ENCODE data around the gene THSD7A.

The THSD7A gene

GRCh38 chr7:11358637-11359036 lies 473.4 kb downstream of the THSD7A start:
- Histone ChIP-seq H3K9ac (ENCODE audit: low read depth, low read length) (no peak overlapping the region), H3K27me3 (ENCODE audit: control insufficient read depth, insufficient read depth, low read length) (no peaks in the 10 kb centered on the region), H3K4me3 (ENCODE audit: low read depth, low read length) (no peak overlapping the region), H3K9me3 (ENCODE audit: control insufficient read depth, insufficient read depth, low read length) (no peaks in the 10 kb centered on the region), H3K36me3 (ENCODE audit: control insufficient read depth, insufficient read depth, low read length) (no peaks in the 10 kb centered on the region), H3K4me1 (ENCODE audit: control insufficient read depth, insufficient read depth, low read length) (no peaks in the 10 kb centered on the region)

DNA sequence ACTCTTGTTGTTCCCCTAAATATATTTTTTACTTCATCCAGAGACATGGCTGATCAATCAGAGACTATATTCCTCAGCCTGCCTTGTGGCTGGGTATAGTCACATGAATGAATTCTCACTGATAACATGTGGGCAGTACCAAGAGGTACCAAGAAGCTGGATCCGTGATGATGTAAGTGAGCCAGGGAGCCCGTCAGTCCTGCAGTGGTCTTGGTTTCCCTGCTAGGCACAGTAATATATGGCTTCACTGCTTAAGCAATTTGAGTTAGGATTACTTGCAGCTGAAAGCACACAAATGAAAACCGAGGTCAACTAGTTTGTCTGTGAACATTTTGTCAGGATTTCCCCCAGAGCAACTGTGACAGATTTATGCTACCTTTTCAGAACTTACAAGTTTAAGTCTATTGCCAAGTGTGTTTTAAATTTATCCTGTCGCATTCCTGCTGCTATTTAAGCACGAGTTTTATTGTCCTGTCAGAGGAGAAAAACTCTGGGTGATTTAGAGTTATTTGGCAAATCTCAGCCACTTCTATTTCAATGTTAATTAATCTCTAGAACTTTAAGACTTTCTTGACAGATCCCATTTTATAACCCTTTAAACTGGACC lies 476.5 kb downstream of the THSD7A start:
- H3K9me3 ChIP-seq (ENCODE audit: control insufficient read depth, insufficient read depth, low read length) = no peaks in the 10 kb centered on the region
- H3K36me3 ChIP-seq (ENCODE audit: control insufficient read depth, insufficient read depth, low read length) = no peaks in the 10 kb centered on the region
- no peak overlapping the region for H3K4me3 ChIP-seq (ENCODE audit: low read depth, low read length)
- no peak overlapping the region for H3K9ac ChIP-seq (ENCODE audit: low read depth, low read length)
- H3K4me1 ChIP-seq (ENCODE audit: control insufficient read depth, insufficient read depth, low read length) = no peaks in the 10 kb centered on the region
- no peaks in the 10 kb centered on the region for H3K27me3 ChIP-seq (ENCODE audit: control insufficient read depth, insufficient read depth, low read length)

DNA sequence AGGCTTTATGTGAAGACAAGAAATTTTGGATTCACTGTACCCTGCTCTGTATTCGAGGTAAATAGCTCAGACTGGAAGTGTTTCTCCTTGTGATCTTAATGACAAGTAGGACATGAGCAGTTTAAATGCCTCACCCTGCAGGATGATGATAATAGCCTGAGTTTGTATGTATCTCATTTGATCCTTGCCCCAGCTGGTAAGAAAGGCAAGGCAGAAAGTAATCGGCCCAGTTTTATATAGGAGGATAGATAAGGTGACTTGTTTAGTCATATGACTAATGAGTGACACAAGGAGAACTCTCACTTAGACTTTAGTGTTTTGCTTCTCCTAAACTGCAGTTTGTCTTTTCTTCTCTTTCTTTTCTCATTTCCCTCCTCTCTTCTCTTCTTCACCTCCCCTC lies 485.7 kb downstream of the THSD7A start:
- Histone ChIP-seq H3K36me3 (ENCODE audit: control insufficient read depth, insufficient read depth, low read length) (no peaks in the 10 kb centered on the region), H3K4me1 (ENCODE audit: control insufficient read depth, insufficient read depth, low read length) (no peaks in the 10 kb centered on the region), H3K27me3 (ENCODE audit: control insufficient read depth, insufficient read depth, low read length) (peaks cover 2% of the 10 kb centered on the region), H3K4me3 (ENCODE audit: low read depth, low read length) (no peak overlapping the region), H3K9ac (ENCODE audit: low read depth, low read length) (no peak overlapping the region), H3K9me3 (ENCODE audit: control insufficient read depth, insufficient read depth, low read length) (no peaks in the 10 kb centered on the region)

DNA sequence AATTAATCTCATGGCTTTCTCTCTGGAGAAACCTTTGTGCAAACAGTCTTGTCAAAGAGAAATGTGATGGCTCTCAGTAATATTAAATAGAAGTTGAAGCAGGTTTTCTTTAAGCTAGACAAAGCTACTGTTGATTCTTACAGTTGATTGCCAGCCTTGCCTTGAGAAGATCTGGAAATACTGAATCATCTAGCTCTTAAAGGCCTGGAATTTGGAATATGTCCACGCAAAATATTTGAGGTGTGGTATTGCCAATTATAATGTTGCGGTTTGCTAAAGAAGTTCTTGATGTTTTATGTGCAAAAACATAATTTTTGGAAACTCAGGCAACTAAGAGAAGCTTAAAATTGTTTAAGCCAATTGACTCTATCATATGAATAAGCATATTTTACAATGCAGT lies 486.4 kb downstream of the THSD7A start:
- Histone ChIP-seq H3K27me3 (ENCODE audit: control insufficient read depth, insufficient read depth, low read length) (peaks cover 2% of the 10 kb centered on the region), H3K4me1 (ENCODE audit: control insufficient read depth, insufficient read depth, low read length) (no peaks in the 10 kb centered on the region), H3K4me3 (ENCODE audit: low read depth, low read length) (no peak overlapping the region), H3K9me3 (ENCODE audit: control insufficient read depth, insufficient read depth, low read length) (no peaks in the 10 kb centered on the region), H3K36me3 (ENCODE audit: control insufficient read depth, insufficient read depth, low read length) (no peaks in the 10 kb centered on the region), H3K9ac (ENCODE audit: low read depth, low read length) (no peak overlapping the region)

DNA sequence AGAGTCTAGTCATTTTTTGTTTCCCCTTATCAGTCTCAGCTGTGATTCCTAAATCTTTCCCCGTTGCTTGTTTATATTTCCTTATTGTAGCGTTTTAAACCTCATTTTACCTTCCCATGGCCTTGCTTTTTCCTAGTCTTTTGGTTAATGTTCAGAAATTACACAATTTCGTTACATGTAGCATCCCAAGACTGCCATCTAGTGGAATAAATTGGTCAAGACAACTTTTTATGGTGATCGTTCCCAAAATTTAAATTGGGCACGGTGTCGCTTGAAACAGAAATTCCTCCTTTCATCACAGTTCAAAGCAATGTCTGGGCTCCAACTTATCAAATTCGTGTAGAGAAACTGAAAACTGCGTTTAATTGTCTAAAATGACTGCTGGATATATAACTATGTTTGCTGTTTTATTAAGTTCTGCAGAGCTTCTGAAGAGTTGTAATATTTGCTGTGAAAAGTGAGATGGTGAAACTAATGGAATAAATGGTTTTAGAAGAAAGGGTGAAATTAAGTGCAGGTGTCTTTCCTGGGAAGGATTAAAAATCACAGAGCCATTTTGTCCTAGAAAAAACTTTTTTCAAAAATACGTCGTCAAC lies 488.1 kb downstream of the THSD7A start:
- Histone ChIP-seq H3K27me3 (ENCODE audit: control insufficient read depth, insufficient read depth, low read length) (peaks cover 2% of the 10 kb centered on the region), H3K9me3 (ENCODE audit: control insufficient read depth, insufficient read depth, low read length) (no peaks in the 10 kb centered on the region), H3K4me1 (ENCODE audit: control insufficient read depth, insufficient read depth, low read length) (no peaks in the 10 kb centered on the region), H3K4me3 (ENCODE audit: low read depth, low read length) (no peak overlapping the region), H3K36me3 (ENCODE audit: control insufficient read depth, insufficient read depth, low read length) (no peaks in the 10 kb centered on the region), H3K9ac (ENCODE audit: low read depth, low read length) (no peak overlapping the region)

DNA sequence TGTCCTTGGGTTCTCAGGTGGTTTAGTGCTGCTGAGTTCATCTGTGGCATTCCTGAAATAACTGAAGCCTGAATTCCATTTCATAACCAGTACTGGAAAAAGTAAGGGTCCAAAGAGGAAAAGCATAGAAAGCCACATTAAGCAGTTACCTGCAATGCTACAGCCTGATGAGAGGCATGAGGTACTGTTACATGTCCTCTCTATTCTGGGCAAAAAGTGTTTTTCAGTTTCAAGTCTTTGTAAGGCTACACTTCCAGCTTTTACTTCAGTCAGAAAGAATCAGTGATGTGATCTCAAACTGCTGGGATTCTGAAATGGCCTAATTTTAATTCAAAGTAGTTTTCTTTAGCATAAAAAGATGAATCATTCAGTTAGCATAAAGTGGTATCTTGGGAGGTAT lies 488.9 kb downstream of the THSD7A start:
- H3K4me1 ChIP-seq (ENCODE audit: control insufficient read depth, insufficient read depth, low read length) = no peaks in the 10 kb centered on the region

GRCh38 chr7:11341285-11341944 lies 490.6 kb downstream of the THSD7A start:
- H3K27me3 ChIP-seq (ENCODE audit: control insufficient read depth, insufficient read depth, low read length) = peaks cover 2% of the 10 kb centered on the region
- no peaks in the 10 kb centered on the region for H3K4me1 ChIP-seq (ENCODE audit: control insufficient read depth, insufficient read depth, low read length)
- no peak overlapping the region for H3K9ac ChIP-seq (ENCODE audit: low read depth, low read length)
- H3K36me3 ChIP-seq (ENCODE audit: control insufficient read depth, insufficient read depth, low read length) = no peaks in the 10 kb centered on the region
- no peaks in the 10 kb centered on the region for H3K9me3 ChIP-seq (ENCODE audit: control insufficient read depth, insufficient read depth, low read length)
- no peak overlapping the region for H3K4me3 ChIP-seq (ENCODE audit: low read depth, low read length)

More for the DNA sequence above, 488.9 kb downstream of the THSD7A start:
- Histone ChIP-seq H3K36me3 (ENCODE audit: control insufficient read depth, insufficient read depth, low read length) (no peaks in the 10 kb centered on the region), H3K9ac (ENCODE audit: low read depth, low read length) (no peak overlapping the region), H3K9me3 (ENCODE audit: control insufficient read depth, insufficient read depth, low read length) (no peaks in the 10 kb centered on the region), H3K4me3 (ENCODE audit: low read depth, low read length) (no peak overlapping the region), H3K27me3 (ENCODE audit: control insufficient read depth, insufficient read depth, low read length) (peaks cover 2% of the 10 kb centered on the region)

- Histone ChIP-seq H3K9ac (ENCODE audit: low read depth, low read length) (no peak overlapping the region), H3K27me3 (ENCODE audit: control insufficient read depth, insufficient read depth, low read length) (no peaks in the 10 kb centered on the region), H3K4me3 (ENCODE audit: low read depth, low read length) (no peak overlapping the region), H3K36me3 (ENCODE audit: control insufficient read depth, insufficient read depth, low read length) (no peaks in the 10 kb centered on the region), H3K9me3 (ENCODE audit: control insufficient read depth, insufficient read depth, low read length) (no peaks in the 10 kb centered on the region), H3K4me1 (ENCODE audit: control insufficient read depth, insufficient read depth, low read length) (no peaks in the 10 kb centered on the region)
Measured at GRCh38 chr7:11336432-11336831, 495.6 kb downstream of the THSD7A start.

DNA sequence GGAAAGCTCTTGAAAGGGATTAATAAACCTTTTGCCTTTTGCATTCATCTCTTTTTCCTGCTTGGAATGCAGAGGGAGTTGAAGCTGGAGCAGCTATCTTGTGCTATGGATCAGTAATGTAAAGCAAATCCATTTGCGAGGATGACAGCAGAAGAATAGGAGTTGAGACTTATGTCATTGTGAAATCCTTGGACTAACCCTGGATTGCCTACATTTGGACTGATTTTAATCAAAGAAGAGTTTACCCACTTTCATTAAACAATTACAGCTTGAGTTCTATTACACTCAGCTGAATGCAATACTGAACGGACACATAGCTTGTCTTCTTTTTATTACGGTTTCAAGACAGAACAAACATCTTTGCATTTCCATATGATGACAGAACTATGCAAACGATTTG lies 496.1 kb downstream of the THSD7A start:
- Histone ChIP-seq H3K9me3 (ENCODE audit: control insufficient read depth, insufficient read depth, low read length) (no peaks in the 10 kb centered on the region), H3K27me3 (ENCODE audit: control insufficient read depth, insufficient read depth, low read length) (no peaks in the 10 kb centered on the region), H3K4me3 (ENCODE audit: low read depth, low read length) (no peak overlapping the region)

DNA sequence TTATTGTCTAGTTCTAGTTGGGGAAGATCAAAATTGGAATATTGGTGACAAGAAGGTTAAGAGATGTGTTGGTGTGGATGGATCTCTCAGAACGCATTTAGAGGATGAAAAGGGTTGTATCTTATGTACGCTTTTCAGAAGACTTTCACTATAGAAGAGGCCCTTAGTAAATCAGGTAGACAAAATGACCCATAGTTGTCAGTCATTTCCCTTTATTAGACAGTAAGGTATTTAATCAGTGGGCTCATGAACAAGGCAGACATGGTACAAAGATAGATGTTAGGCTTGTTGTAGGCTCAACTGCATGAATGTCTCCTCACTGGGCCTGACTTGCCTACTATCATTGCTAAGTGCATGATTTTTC lies 499.2 kb downstream of the THSD7A start:
- Histone ChIP-seq H3K4me3 (ENCODE audit: low read depth, low read length) (no peak overlapping the region), H3K27me3 (ENCODE audit: control insufficient read depth, insufficient read depth, low read length) (no peaks in the 10 kb centered on the region), H3K4me1 (ENCODE audit: control insufficient read depth, insufficient read depth, low read length) (no peaks in the 10 kb centered on the region), H3K9ac (ENCODE audit: low read depth, low read length) (no peak overlapping the region), H3K9me3 (ENCODE audit: control insufficient read depth, insufficient read depth, low read length) (no peaks in the 10 kb centered on the region), H3K36me3 (ENCODE audit: control insufficient read depth, insufficient read depth, low read length) (no peaks in the 10 kb centered on the region)

More for the DNA sequence above, 496.1 kb downstream of the THSD7A start:
- Histone ChIP-seq H3K4me1 (ENCODE audit: control insufficient read depth, insufficient read depth, low read length) (no peaks in the 10 kb centered on the region), H3K9ac (ENCODE audit: low read depth, low read length) (no peak overlapping the region), H3K36me3 (ENCODE audit: control insufficient read depth, insufficient read depth, low read length) (no peaks in the 10 kb centered on the region)

- Histone ChIP-seq H3K36me3 (ENCODE audit: control insufficient read depth, insufficient read depth, low read length) (no peaks in the 10 kb centered on the region), H3K27me3 (ENCODE audit: control insufficient read depth, insufficient read depth, low read length) (no peaks in the 10 kb centered on the region), H3K4me1 (ENCODE audit: control insufficient read depth, insufficient read depth, low read length) (no peaks in the 10 kb centered on the region)
Measured at GRCh38 chr7:11332186-11332864, 499.7 kb downstream of the THSD7A start.

More at GRCh38 chr7:11332186-11332864, 499.7 kb downstream of the THSD7A start:
- Histone ChIP-seq H3K9me3 (ENCODE audit: control insufficient read depth, insufficient read depth, low read length) (no peaks in the 10 kb centered on the region), H3K4me3 (ENCODE audit: low read depth, low read length) (no peak overlapping the region), H3K9ac (ENCODE audit: low read depth, low read length) (no peak overlapping the region)
